ENCODE data around the gene TUT7. TPM values are rescaled to one million over a fixed set of nuclear protein-coding genes. Genes with fewer than 3 reads are reported as not detected.

TUT7 gene
- total and polyA plus RNA-seq, 2 experiments from 2014 or later, result 21.4 to 23.8 TPM

DNA sequence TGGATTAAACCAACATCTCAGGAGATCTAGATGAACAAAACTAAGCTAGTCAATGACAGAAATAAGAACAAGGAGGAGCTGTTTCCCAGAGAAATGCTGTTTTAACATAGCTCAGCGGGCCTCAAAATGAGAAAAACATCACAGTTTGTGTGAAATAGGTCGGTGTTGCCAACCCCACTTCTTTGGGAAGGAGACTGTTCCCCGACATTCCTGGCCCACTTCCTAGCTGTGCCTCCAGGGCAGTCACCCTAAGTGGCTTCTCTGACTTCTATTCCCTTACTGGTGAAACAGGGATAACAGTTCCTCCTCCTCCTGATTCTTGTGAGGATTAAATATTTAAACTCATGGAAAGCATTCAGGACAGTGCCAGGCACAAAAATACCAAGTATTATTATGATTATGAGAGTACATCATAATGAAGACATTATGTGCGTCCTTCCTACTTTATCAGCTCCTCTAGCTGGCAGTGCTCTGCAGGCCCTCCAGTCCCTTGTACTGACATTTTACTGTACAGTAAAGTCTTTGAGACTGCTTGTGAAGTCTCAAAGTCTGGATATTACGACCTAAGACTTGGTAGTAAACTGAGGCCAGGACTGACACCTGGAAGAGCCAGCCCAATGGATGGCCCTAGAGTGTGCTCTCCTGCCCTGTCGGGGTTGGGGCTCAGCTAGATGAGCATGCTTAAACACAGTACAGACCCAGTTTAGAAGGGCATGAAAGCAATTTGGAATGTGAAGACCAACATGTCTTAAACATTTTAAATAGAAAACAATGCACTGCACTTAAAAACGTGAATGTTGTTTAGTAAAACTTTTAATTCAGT is 79.2 kb downstream of the TUT7 start:
- H3K4me1 Mint-ChIP-seq, result peaks cover 15% of the 10 kb centered on the region
- Histone ChIP-seq H2AFZ (no peak overlapping the region), H3K27me3 (ENCODE audit: insufficient read depth) (no peaks in the 10 kb centered on the region), H4K20me1 (replicated peaks; ENCODE audit: insufficient read depth) (peaks cover 20% of the 10 kb centered on the region), H3K4me2 (no peak overlapping the region), H3K36me3 (ENCODE audit: insufficient read depth) (peaks cover 25% of the 10 kb centered on the region), H3K79me2 (replicated peaks; ENCODE audit: insufficient read depth) (peaks cover 72% of the 10 kb centered on the region), H3F3A (replicated peaks; ENCODE audit: low read depth) (no peaks in the 10 kb centered on the region), H3K27ac (ENCODE audit: low read depth) (no peak overlapping the region; the same call in 1 of the 2 replicates), H3K9me2 (ENCODE audit: insufficient read depth) (no peaks in the 10 kb centered on the region), H3K4me3 (no peak overlapping the region), H3K4me1 (ENCODE audit: insufficient read depth) (no peaks in the 10 kb centered on the region)
- ATAC-seq (peak; percentile 49), DNase-seq (ENCODE audit: low spot score) (peak; percentile 41)
- TF ChIP-seq EZH2phosphoT487 (IDR thresholded peaks at IDR 0.05; ENCODE audit: unreplicated experiment) (no peak), ZNF331 (CRISPR knock-in tag; IDR thresholded peaks at IDR 0.05; ENCODE audit: low read depth) (no peak), ZNF114 (CRISPR knock-in tag; IDR thresholded peaks at IDR 0.05) (no peak), NANOG (IDR thresholded peaks at IDR 0.05; ENCODE audit: borderline replicate concordance) (no peak), POLR2AphosphoS5 (IDR thresholded peaks at IDR 0.05; ENCODE audit: low read depth) (no peak), EZH2 (IDR thresholded peaks at IDR 0.05; ENCODE audit: low read depth, unreplicated experiment) (no peak)
- TF ChIP-seq, protein P1, sequence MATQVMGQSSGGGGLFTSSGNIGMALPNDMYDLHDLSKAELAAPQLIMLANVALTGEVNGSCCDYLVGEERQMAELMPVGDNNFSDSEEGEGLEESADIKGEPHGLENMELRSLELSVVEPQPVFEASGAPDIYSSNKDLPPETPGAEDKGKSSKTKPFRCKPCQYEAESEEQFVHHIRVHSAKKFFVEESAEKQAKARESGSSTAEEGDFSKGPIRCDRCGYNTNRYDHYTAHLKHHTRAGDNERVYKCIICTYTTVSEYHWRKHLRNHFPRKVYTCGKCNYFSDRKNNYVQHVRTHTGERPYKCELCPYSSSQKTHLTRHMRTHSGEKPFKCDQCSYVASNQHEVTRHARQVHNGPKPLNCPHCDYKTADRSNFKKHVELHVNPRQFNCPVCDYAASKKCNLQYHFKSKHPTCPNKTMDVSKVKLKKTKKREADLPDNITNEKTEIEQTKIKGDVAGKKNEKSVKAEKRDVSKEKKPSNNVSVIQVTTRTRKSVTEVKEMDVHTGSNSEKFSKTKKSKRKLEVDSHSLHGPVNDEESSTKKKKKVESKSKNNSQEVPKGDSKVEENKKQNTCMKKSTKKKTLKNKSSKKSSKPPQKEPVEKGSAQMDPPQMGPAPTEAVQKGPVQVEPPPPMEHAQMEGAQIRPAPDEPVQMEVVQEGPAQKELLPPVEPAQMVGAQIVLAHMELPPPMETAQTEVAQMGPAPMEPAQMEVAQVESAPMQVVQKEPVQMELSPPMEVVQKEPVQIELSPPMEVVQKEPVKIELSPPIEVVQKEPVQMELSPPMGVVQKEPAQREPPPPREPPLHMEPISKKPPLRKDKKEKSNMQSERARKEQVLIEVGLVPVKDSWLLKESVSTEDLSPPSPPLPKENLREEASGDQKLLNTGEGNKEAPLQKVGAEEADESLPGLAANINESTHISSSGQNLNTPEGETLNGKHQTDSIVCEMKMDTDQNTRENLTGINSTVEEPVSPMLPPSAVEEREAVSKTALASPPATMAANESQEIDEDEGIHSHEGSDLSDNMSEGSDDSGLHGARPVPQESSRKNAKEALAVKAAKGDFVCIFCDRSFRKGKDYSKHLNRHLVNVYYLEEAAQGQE (IDR thresholded peaks at IDR 0.05; ENCODE audit: unreplicated experiment), result no peak
- H3K4me3 Mint-ChIP-seq, result no peak overlapping the region
- H3K9me3 Mint-ChIP-seq, result no peaks in the 10 kb centered on the region; the same call in 2 of the 3 replicates
- no peak overlapping the region for H3K27ac Mint-ChIP-seq
- H3K36me3 Mint-ChIP-seq (ENCODE audit: low read depth), result peaks cover 35% of the 10 kb centered on the region
- H3K27me3 Mint-ChIP-seq (ENCODE audit: insufficient read depth, low read depth, poor library complexity), result no peaks in the 10 kb centered on the region

- peaks cover 16% of the 10 kb centered on the region for H4K20me1 ChIP-seq (replicated peaks; ENCODE audit: insufficient read depth)
- H3K36me3 ChIP-seq (ENCODE audit: insufficient read depth), result peaks cover 21% of the 10 kb centered on the region
- no peak overlapping the region for H3K27ac ChIP-seq (ENCODE audit: low read depth)
- peaks cover 41% of the 10 kb centered on the region for H3K36me3 Mint-ChIP-seq (ENCODE audit: low read depth)
- DNase-seq (ENCODE audit: low spot score), result no peak
- no peak overlapping the region for H3K4me3 ChIP-seq
- TF ChIP-seq ZNF114 (CRISPR knock-in tag; IDR thresholded peaks at IDR 0.05) (no peak), JUNB (IDR thresholded peaks at IDR 0.05; ENCODE audit: unreplicated experiment) (no peak), EZH2phosphoT487 (IDR thresholded peaks at IDR 0.05; ENCODE audit: unreplicated experiment) (no peak), EZH2 (IDR thresholded peaks at IDR 0.05; ENCODE audit: low read depth, unreplicated experiment) (no peak), ZNF331 (CRISPR knock-in tag; IDR thresholded peaks at IDR 0.05; ENCODE audit: low read depth) (no peak)
- TF ChIP-seq, protein P2, sequence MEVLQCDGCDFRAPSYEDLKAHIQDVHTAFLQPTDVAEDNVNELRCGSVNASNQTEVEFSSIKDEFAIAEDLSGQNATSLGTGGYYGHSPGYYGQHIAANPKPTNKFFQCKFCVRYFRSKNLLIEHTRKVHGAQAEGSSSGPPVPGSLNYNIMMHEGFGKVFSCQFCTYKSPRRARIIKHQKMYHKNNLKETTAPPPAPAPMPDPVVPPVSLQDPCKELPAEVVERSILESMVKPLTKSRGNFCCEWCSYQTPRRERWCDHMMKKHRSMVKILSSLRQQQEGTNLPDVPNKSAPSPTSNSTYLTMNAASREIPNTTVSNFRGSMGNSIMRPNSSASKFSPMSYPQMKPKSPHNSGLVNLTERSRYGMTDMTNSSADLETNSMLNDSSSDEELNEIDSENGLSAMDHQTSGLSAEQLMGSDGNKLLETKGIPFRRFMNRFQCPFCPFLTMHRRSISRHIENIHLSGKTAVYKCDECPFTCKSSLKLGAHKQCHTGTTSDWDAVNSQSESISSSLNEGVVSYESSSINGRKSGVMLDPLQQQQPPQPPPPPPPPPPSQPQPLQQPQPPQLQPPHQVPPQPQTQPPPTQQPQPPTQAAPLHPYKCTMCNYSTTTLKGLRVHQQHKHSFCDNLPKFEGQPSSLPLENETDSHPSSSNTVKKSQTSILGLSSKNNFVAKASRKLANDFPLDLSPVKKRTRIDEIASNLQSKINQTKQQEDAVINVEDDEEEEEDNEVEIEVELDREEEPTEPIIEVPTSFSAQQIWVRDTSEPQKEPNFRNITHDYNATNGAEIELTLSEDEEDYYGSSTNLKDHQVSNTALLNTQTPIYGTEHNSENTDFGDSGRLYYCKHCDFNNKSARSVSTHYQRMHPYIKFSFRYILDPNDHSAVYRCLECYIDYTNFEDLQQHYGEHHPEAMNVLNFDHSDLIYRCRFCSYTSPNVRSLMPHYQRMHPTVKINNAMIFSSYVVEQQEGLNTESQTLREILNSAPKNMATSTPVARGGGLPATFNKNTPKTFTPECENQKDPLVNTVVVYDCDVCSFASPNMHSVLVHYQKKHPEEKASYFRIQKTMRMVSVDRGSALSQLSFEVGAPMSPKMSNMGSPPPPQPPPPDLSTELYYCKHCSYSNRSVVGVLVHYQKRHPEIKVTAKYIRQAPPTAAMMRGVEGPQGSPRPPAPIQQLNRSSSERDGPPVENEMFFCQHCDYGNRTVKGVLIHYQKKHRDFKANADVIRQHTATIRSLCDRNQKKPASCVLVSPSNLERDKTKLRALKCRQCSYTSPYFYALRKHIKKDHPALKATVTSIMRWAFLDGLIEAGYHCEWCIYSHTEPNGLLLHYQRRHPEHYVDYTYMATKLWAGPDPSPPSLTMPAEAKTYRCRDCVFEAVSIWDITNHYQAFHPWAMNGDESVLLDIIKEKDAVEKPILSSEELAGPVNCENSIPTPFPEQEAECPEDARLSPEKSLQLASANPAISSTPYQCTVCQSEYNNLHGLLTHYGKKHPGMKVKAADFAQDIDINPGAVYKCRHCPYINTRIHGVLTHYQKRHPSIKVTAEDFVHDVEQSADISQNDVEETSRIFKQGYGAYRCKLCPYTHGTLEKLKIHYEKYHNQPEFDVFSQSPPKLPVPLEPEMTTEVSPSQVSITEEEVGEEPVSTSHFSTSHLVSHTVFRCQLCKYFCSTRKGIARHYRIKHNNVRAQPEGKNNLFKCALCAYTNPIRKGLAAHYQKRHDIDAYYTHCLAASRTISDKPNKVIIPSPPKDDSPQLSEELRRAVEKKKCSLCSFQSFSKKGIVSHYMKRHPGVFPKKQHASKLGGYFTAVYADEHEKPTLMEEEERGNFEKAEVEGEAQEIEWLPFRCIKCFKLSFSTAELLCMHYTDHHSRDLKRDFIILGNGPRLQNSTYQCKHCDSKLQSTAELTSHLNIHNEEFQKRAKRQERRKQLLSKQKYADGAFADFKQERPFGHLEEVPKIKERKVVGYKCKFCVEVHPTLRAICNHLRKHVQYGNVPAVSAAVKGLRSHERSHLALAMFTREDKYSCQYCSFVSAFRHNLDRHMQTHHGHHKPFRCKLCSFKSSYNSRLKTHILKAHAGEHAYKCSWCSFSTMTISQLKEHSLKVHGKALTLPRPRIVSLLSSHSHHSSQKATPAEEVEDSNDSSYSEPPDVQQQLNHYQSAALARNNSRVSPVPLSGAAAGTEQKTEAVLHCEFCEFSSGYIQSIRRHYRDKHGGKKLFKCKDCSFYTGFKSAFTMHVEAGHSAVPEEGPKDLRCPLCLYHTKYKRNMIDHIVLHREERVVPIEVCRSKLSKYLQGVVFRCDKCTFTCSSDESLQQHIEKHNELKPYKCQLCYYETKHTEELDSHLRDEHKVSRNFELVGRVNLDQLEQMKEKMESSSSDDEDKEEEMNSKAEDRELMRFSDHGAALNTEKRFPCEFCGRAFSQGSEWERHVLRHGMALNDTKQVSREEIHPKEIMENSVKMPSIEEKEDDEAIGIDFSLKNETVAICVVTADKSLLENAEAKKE (CRISPR knock-in tag; IDR thresholded peaks at IDR 0.05), result no peak
- H3K9me3 Mint-ChIP-seq, result no peaks in the 10 kb centered on the region; the same call in 2 of the 3 replicates
- peaks cover 8% of the 10 kb centered on the region; the same call in 2 of the 3 replicates for H3K4me1 Mint-ChIP-seq
- H3F3A ChIP-seq (replicated peaks; ENCODE audit: low read depth), result no peaks in the 10 kb centered on the region
- no peaks in the 10 kb centered on the region for H3K4me1 ChIP-seq (ENCODE audit: insufficient read depth)
- H3K27ac Mint-ChIP-seq, result no peak overlapping the region
- peaks cover 57% of the 10 kb centered on the region for H3K79me2 ChIP-seq (replicated peaks; ENCODE audit: insufficient read depth)
- H3K27me3 ChIP-seq (ENCODE audit: insufficient read depth), result no peaks in the 10 kb centered on the region
- no peak overlapping the region for H3K4me3 Mint-ChIP-seq
- H3K9me2 ChIP-seq (ENCODE audit: insufficient read depth), result no peaks in the 10 kb centered on the region
- no peak for ATAC-seq
- H3K4me2 ChIP-seq, result no peak overlapping the region
- no peaks in the 10 kb centered on the region for H3K27me3 Mint-ChIP-seq (ENCODE audit: insufficient read depth, low read depth, poor library complexity)
- H2AFZ ChIP-seq, result no peak overlapping the region
Measured at GRCh38 chr9:86272221-86272620, 82.0 kb downstream of the TUT7 start.

Measured in GM23338 (cell line).